ENCODE data around the gene MYO16. TPM values are rescaled to one million over a fixed set of nuclear protein-coding genes. Genes with fewer than 3 reads are reported as not detected.

MYO16 gene
- total RNA-seq, 1 experiment from 2014 or later = not detected

DNA sequence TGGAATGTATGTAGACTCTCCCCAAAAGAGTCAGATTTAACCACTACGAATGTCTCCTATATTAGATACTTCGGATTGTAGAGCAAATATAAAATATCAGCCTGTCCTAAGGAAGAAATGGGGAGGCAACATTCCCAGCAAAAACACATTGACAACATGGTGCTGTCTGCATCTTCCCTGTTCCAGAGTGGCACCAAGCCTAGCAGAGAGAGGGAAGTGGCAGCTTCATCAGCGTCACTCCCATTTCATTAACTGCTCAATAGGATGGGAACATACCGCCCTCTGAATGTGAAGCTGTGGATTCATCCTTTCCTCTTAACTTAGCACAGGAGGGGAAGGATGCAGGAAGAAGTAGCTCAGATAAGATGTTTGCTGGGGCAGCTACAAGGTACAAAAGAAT is 45.4 kb downstream of the MYO16 start:
- Histone ChIP-seq H3K79me2 (ENCODE audit: insufficient read depth, low read length) (no peaks in the 10 kb centered on the region), H2AK5ac (ENCODE audit: insufficient read length, low read length) (no peak overlapping the region), H2BK20ac (ENCODE audit: low read depth, low read length, poor library complexity, severe bottlenecking) (no peak overlapping the region), H3K79me1 (ENCODE audit: insufficient read depth, low read depth, low read length, poor library complexity, severe bottlenecking) (no peaks in the 10 kb centered on the region), H3K23ac (ENCODE audit: insufficient read length, low read depth, low read length) (no peak overlapping the region), H3K56ac (ENCODE audit: insufficient read length, low read depth, low read length) (no peak overlapping the region), H3K9ac (ENCODE audit: extremely low read depth, insufficient read length, low read length) (no peak overlapping the region), H3K9me3 (ENCODE audit: control insufficient read depth, low read depth, low read length) (peaks cover 7% of the 10 kb centered on the region), H4K5ac (ENCODE audit: insufficient read length, low read depth, low read length) (no peak overlapping the region), H4K91ac (ENCODE audit: insufficient read length, low read depth, low read length) (no peak overlapping the region), H2BK12ac (ENCODE audit: insufficient read length, low read depth, low read length) (no peak overlapping the region), H4K8ac (replicated peaks; ENCODE audit: insufficient read length, low read depth, low read length) (no peak overlapping the region), H3T11ph (ENCODE audit: low read length) (no peak overlapping the region), H3K18ac (ENCODE audit: insufficient read length, low read depth, low read length) (no peak overlapping the region), H3K23me2 (ENCODE audit: insufficient read length, low read depth, low read length, poor library complexity, severe bottlenecking) (no peaks in the 10 kb centered on the region), H3K14ac (ENCODE audit: insufficient read depth, low read length) (no peak overlapping the region), H3K4ac (ENCODE audit: low read depth, low read length) (no peak overlapping the region), H3K27me3 (ENCODE audit: insufficient read depth, low read length) (no peaks in the 10 kb centered on the region), H3K4me1 (ENCODE audit: insufficient read depth, low read length) (no peaks in the 10 kb centered on the region), H3K27ac (ENCODE audit: insufficient read length, low read depth, low read length) (no peak overlapping the region), H2BK120ac (ENCODE audit: low read depth, low read length, poor library complexity, severe bottlenecking) (no peak overlapping the region), H3K4me2 (ENCODE audit: insufficient read depth, insufficient read length, low read length) (no peak overlapping the region), H2BK5ac (ENCODE audit: insufficient read length, low read length) (no peak overlapping the region), H2AFZ (ENCODE audit: low read length) (no peak overlapping the region), H2BK15ac (ENCODE audit: low read depth, low read length) (no peak overlapping the region), H4K20me1 (ENCODE audit: control insufficient read depth, insufficient read depth, insufficient read length) (no peaks in the 10 kb centered on the region)
- Mint-ChIP-seq H3K27ac (0 out of 7 replicates have a peak overlapping the region, but pooled peaks of 1 of the 3 experiments have one; percentile 11), H3K27me3 (ENCODE audit: low read depth) (no peaks in the 10 kb centered on the region), H3K4me3 (no peak overlapping the region), H3K9me3 (no peaks in the 10 kb centered on the region), H3K36me3 (ENCODE audit: insufficient read depth in 1 of 3, low read depth in 3 of 3) (no peaks in the 10 kb centered on the region), H3K4me1 (peaks cover 3% of the 10 kb centered on the region in 2 experiments; a peak in 2 of 4 replicates)
- WGBS (ENCODE audit: extremely low coverage, insufficient read length, low lambda C conversion rate) = no CpG with 5 or more reads among the region's 4 CpGs
- DNase-seq = no peak
- TF ChIP-seq, protein P1, sequence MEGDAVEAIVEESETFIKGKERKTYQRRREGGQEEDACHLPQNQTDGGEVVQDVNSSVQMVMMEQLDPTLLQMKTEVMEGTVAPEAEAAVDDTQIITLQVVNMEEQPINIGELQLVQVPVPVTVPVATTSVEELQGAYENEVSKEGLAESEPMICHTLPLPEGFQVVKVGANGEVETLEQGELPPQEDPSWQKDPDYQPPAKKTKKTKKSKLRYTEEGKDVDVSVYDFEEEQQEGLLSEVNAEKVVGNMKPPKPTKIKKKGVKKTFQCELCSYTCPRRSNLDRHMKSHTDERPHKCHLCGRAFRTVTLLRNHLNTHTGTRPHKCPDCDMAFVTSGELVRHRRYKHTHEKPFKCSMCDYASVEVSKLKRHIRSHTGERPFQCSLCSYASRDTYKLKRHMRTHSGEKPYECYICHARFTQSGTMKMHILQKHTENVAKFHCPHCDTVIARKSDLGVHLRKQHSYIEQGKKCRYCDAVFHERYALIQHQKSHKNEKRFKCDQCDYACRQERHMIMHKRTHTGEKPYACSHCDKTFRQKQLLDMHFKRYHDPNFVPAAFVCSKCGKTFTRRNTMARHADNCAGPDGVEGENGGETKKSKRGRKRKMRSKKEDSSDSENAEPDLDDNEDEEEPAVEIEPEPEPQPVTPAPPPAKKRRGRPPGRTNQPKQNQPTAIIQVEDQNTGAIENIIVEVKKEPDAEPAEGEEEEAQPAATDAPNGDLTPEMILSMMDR (conservative IDR thresholded peaks at IDR 0.05) = no peak
